Stimulated activated CD8-positive, alpha-beta memory T cell treated with anti-CD3 and anti-CD28 coated beads, Interleukin-15, amount 100 ng/mL, for 24 hours (primary cell): ENCODE data around the gene MAP3K10.
A peak's percentile ranks its signal among the peaks of the same experiment; 100 is the strongest.
"Not testable (repeated sequence)": the region's sequence is repeated elsewhere in the genome, so short reads cannot be mapped to it uniquely, and the experiment has no call there.

Experiments
- DNase-seq: peaks from one replicate; pipeline ENCODE4 v3.0.0-alpha.2; 2020; ENCODE audit warnings: low read depth

The MAP3K10 gene

GRCh38 chr19:40190891-40191835, at the start of gene MAP3K10:
Gene MAP3K10 (plus strand): TSS chr19:40191426. CDS start chr19:40192032, 606 bp downstream.
- peak; percentile 46 for DNase-seq

GRCh38 chr19:40141551-40141950, 49.7 kb upstream of the MAP3K10 start:
- no peak for DNase-seq

GRCh38 chr19:40143612-40144011, 47.6 kb upstream of the MAP3K10 start:
- DNase-seq: no peak

- no peak for DNase-seq
Observed at GRCh38 chr19:40144151-40144550, 47.1 kb upstream of the MAP3K10 start.

GRCh38 chr19:40144947-40145748, 46.1 kb upstream of the MAP3K10 start:
- no peak for DNase-seq

- not testable (repeated sequence) for DNase-seq
Observed at GRCh38 chr19:40145749-40146029, 45.5 kb upstream of the MAP3K10 start.

- DNase-seq: no peak
Observed at GRCh38 chr19:40147338-40147692, 43.9 kb upstream of the MAP3K10 start.

- no peak for DNase-seq
Observed at GRCh38 chr19:40147693-40148347, 43.4 kb upstream of the MAP3K10 start.

GRCh38 chr19:40149501-40149900, 41.7 kb upstream of the MAP3K10 start:
- no peak for DNase-seq

- DNase-seq: no peak
Observed at GRCh38 chr19:40150170-40150569, 41.1 kb upstream of the MAP3K10 start.

- DNase-seq: no peak
Observed at GRCh38 chr19:40154121-40154680, 37.0 kb upstream of the MAP3K10 start.

- DNase-seq: no peak
Observed at GRCh38 chr19:40155749-40156265, 35.4 kb upstream of the MAP3K10 start.

- no peak for DNase-seq
Observed at GRCh38 chr19:40157059-40157458, 34.2 kb upstream of the MAP3K10 start.

- DNase-seq: no peak
Observed at GRCh38 chr19:40159744-40160143, 31.5 kb upstream of the MAP3K10 start.

GRCh38 chr19:40162104-40162503, 29.1 kb upstream of the MAP3K10 start:
- no peak for DNase-seq

- no peak for DNase-seq
Observed at GRCh38 chr19:40163541-40164129, 27.6 kb upstream of the MAP3K10 start.

- peak; percentile 31 for DNase-seq
Observed at GRCh38 chr19:40165362-40165937, 25.8 kb upstream of the MAP3K10 start.

GRCh38 chr19:40169482-40170302, 21.5 kb upstream of the MAP3K10 start:
- DNase-seq: not testable (repeated sequence)

- DNase-seq: not testable (repeated sequence)
Observed at GRCh38 chr19:40170303-40170989, 20.8 kb upstream of the MAP3K10 start.

GRCh38 chr19:40171293-40171692, 19.9 kb upstream of the MAP3K10 start:
- not testable (repeated sequence) for DNase-seq
